K562 (cell line): ENCODE measurements around the gene RALGAPB. TPM values are rescaled to one million over a fixed set of nuclear protein-coding genes. Genes with fewer than 3 reads are reported as not detected.

Experiments
- ATAC-seq: fragments of 200-7000 bp; cut with Tn5 transposase; 3 replicates; pipeline ENCODE4 v1.9.1; 2020; ENCODE audit warnings: moderate library complexity
- BruUV-seq: library from RNA; stranded (reverse); fragments of 400-500 nt; replicated peaks from 2 replicates; lab custom pipeline; 2021; lab: Mats Ljungman, UMichigan
- CTCF ChIA-PET: fragments of 300-600 bp; formaldehyde crosslinking; extraction: SDS; loops from one replicate; lab custom pipeline; 2021; ENCODE audit warnings: low intra/inter-chr PET ratio; lab: Yijun Ruan, JAX
- POLR2A ChIA-PET: fragments of 300-600, 350-650 bp; sonication (Branson Sonifier 250); formaldehyde crosslinking; extraction: SDS; loops from one replicate; lab custom pipeline; 2021; ENCODE audit warnings: antibody characterized with exemption, inconsistent platforms; lab: Yijun Ruan, JAX
- DNase-seq, 4 experiments: peaks; one replicate each; pipeline versions ENCODE4 v3.0.0 to v3.0.0-alpha.2; 2011 to 2018; ENCODE audit warnings: low spot score in 3 of 4, mixed read lengths in 3 of 4; ENCODE audit errors: extremely low read depth in 1 of 4
- FAIRE-seq: peaks from 2 replicates; lab custom pipeline; 2011; peaks lifted over from hg19 to GRCh38; lab: Jason Lieb, UNC
- H2AFZ ChIP-seq: 2 replicates; pipeline ENCODE4 v1.6.0; 2011; ENCODE audit warnings: low read depth, low read length, control low read depth, inconsistent platforms
- H3K27ac ChIP-seq: fragments of 200-600 bp; 3 replicates; pipeline ENCODE4 v1.8.0; 2011; ENCODE audit warnings: low read depth, mild to moderate bottlenecking, control low read depth, inconsistent platforms, low read length, moderate library complexity, mixed read lengths; ENCODE audit errors: extremely low read depth
- H3K27me3 ChIP-seq, 2 experiments: fragments of 300-600 bp in 1 of 2; 2 replicates in 1 of 2; 3 replicates in 1 of 2; pipeline versions ENCODE4 v1.6.0 to v1.8.0; 2011; ENCODE audit warnings: inconsistent platforms in 2 of 2, low read length in 2 of 2, mild to moderate bottlenecking in 1 of 2, mixed read lengths in 1 of 2, moderate library complexity in 1 of 2; ENCODE audit not compliant: control insufficient read depth in 2 of 2, insufficient read depth in 2 of 2
- H3K36me3 ChIP-seq: fragments of 300-600 bp; 3 replicates; pipeline ENCODE4 v1.8.0; 2011; ENCODE audit warnings: mild to moderate bottlenecking, low read length, inconsistent platforms; ENCODE audit not compliant: control insufficient read depth, insufficient read depth
- H3K4me1 ChIP-seq, 2 experiments: fragments of 200-600 bp in 1 of 2; replicated peaks in 1 of 2; 2 replicates in 1 of 2; 3 replicates in 1 of 2; pipeline versions ENCODE4 v1.5.1 to v1.8.0; 2011; ENCODE audit warnings: inconsistent platforms in 2 of 2, low read length in 2 of 2, mild to moderate bottlenecking in 1 of 2, mixed read lengths in 1 of 2, moderate library complexity in 1 of 2; ENCODE audit not compliant: control insufficient read depth in 2 of 2, insufficient read depth in 2 of 2
- H3K4me2 ChIP-seq: 2 replicates; pipeline ENCODE4 v1.6.1; 2011; ENCODE audit warnings: low read length, control low read depth, inconsistent platforms, mixed read lengths; ENCODE audit not compliant: insufficient read depth
- H3K4me3 ChIP-seq: fragments of 200-600 bp; sonication (generic), shearing (Covaris generic); 2 replicates; pipeline ENCODE4 v1.5.1; 2016; ENCODE audit warnings: control low read depth, inconsistent platforms
- H3K79me2 ChIP-seq: fragments of 200-600 bp; 3 replicates; pipeline ENCODE4 v1.8.0; 2011; ENCODE audit warnings: low read length, inconsistent platforms; ENCODE audit not compliant: control insufficient read depth, insufficient read depth
- H3K9ac ChIP-seq, 2 experiments: 2 replicates each; pipeline versions ENCODE4 v1.6.0 to v1.6.1; 2011; ENCODE audit warnings: low read depth in 2 of 2, low read length in 2 of 2, control low read depth in 1 of 2, inconsistent platforms in 1 of 2, mild to moderate bottlenecking in 1 of 2, mixed read lengths in 1 of 2; ENCODE audit not compliant: insufficient read depth in 1 of 2
- H3K9me1 ChIP-seq: one replicate; pipeline ENCODE4 v1.6.0; 2011; ENCODE audit warnings: inconsistent platforms, mild to moderate bottlenecking, low read length, moderate library complexity; ENCODE audit not compliant: control insufficient read depth, insufficient read depth
- H3K9me3 ChIP-seq: replicated peaks from 2 replicates; pipeline ENCODE4 v1.5.1; 2011; ENCODE audit warnings: low read depth, low read length, inconsistent platforms; ENCODE audit not compliant: control insufficient read depth, insufficient read depth
- H4K20me1 ChIP-seq: replicated peaks from 2 replicates; pipeline ENCODE4 v1.6.1; 2011; ENCODE audit warnings: low read length, inconsistent platforms, mixed read lengths; ENCODE audit not compliant: control insufficient read depth, insufficient read depth
- ARID3A ChIP-seq: IDR thresholded peaks from 2 replicates; pipeline ENCODE4 v1.6.1; 2012; ENCODE audit warnings: low read depth, low read length, improper control_type of control experiment, borderline replicate concordance
- BRD9 ChIP-seq: fragments of 450-650 bp; IDR thresholded peaks from 2 replicates; pipeline ENCODE4 v1.6.1; 2018; ENCODE audit warnings: low read depth; ENCODE audit not compliant: partially characterized antibody
- CC2D1A ChIP-seq: fragments of 450-650 bp; IDR thresholded peaks from 2 replicates; pipeline ENCODE4 v1.6.1; 2017; ENCODE audit warnings: mild to moderate bottlenecking
- CREB5 ChIP-seq: fragments of 250-450 bp; sonication (Bioruptor Pico); IDR thresholded peaks from 2 replicates; pipeline ENCODE4 v1.5.0; 2020; ENCODE audit warnings: mild to moderate bottlenecking
- NFIC ChIP-seq: fragments of 450-650 bp; IDR thresholded peaks from 2 replicates; pipeline ENCODE4 v1.6.1; 2017; ENCODE audit warnings: mild to moderate bottlenecking, inconsistent platforms
- PHF8 ChIP-seq: fragments of 200-600 bp; sonication (generic); IDR thresholded peaks from 2 replicates; pipeline ENCODE4 v1.6.1; 2012; ENCODE audit warnings: mixed run types, mild to moderate bottlenecking, inconsistent platforms, low read length, moderate library complexity, borderline replicate concordance
- RNF219 ChIP-seq: fragments of 250-450 bp; sonication (Bioruptor Pico); IDR thresholded peaks from 2 replicates; pipeline ENCODE4 v1.5.0; 2022; ENCODE audit warnings: mild to moderate bottlenecking
- ZC3H11A ChIP-seq: IDR thresholded peaks from 2 replicates; pipeline ENCODE4 v1.6.1; 2012; ENCODE audit warnings: low read depth, low read length, improper control_type of control experiment
- ZNF609 ChIP-seq: sonication (generic); formaldehyde crosslinking; IDR thresholded peaks from 2 replicates; pipeline ENCODE4 v1.8.1; 2023; ENCODE audit warnings: missing genetic modification reagents, mild to moderate bottlenecking, borderline replicate concordance
- WGBS: fragments of 100-300 bp; shearing (Covaris generic); methylation state at CpG from one replicate; pipeline ENCODE4 v1.1.6; 2016; ENCODE audit warnings: low coverage, mixed read lengths; ENCODE audit not compliant: insufficient coverage; ENCODE audit errors: missing lambda C conversion rate; 5-methylcytosine and 5-hydroxymethylcytosine counted together
- in situ Hi-C: fragments of 300-500 bp; cut with MboI; formaldehyde crosslinking; loops from 4 replicates; pipeline ENCODE4 v1.15.0; 2018; ENCODE audit warnings: inconsistent platforms, mixed read lengths
- intact Hi-C: fragments of 100-400 bp; cut with micrococcal nuclease; formaldehyde crosslinking; loops from 2 replicates; pipeline ENCODE4 v1.14.2; 2022
- polyA plus RNA-seq, 8 experiments: library from polyadenylated mRNA; depleted of rRNA in 4 of 8; stranded (reverse) in 5 of 8; unstranded in 3 of 8; fragments of >200 nt; fragmentation: Nextera tagmentation in 2 of 8; fragmentation: Illumina TruSeq in 1 of 8; extraction: Ambion mirVana in 2 of 8; extraction: Trizol in 1 of 8; gene quantifications; 2 replicates each; pipeline versions ENCODE4 v1.2.1 to v1.2.3, GENCODE V29; 2011 to 2014; ENCODE audit warnings: inconsistent platforms in 1 of 8, missing spikeins in 1 of 8
- total RNA-seq, 7 experiments: library from RNA; depleted of rRNA in 6 of 7; stranded (reverse); fragments of >200 nt in 6 of 7; fragmentation: Illumina TruSeq in 2 of 7; extraction: Trizol in 2 of 7; gene quantifications; 2 replicates each; pipeline versions ENCODE4 v1.2.1 to v1.2.3, GENCODE V29; 2011 to 2021; ENCODE audit warnings: low replicate concordance in 1 of 7

The RALGAPB gene
- total and polyA plus RNA-seq, 9 of the 15 experiments (the other 6 are each of a cell fraction or from before 2014, with no cell fraction given): 4.3 to 25.6 (median 13.6) TPM

GRCh38 chr20:38599410-38599882 lies 126.8 kb downstream of the RALGAPB start:
- 9% methylated on average over 9 of the region's 9 CpGs for WGBS
- Histone ChIP-seq H3K4me1 (peaks cover 3 to 12% of the 10 kb centered on the region in 2 experiments; a peak in 4 of 5 replicates), H3K27ac (no peak overlapping the region), H2AFZ (0 out of 2 replicates have a peak overlapping the region, but pooled peaks have one; percentile 39), H3K4me3 (no peak overlapping the region), H3K27me3 (peaks cover 22 to 28% of the 10 kb centered on the region in 2 experiments), H4K20me1 (no peaks in the 10 kb centered on the region; the same call in 1 of the 2 replicates), H3K9me1 (no peaks in the 10 kb centered on the region), H3K9me3 (no peaks in the 10 kb centered on the region), H3K4me2 (no peak overlapping the region), H3K36me3 (no peaks in the 10 kb centered on the region), H3K9ac (peak overlapping the region in 1 of 2 experiments; percentile 1; a peak in 1 of 4 replicates), H3K79me2 (no peaks in the 10 kb centered on the region)
- no TSS peak for BruUV-seq
- TF ChIP-seq ZC3H11A: no peak
- no peak for TF ChIP-seq CREB5 (CRISPR knock-in tag)
- no peak for TF ChIP-seq ARID3A
- peak; percentile 82 for TF ChIP-seq BRD9
- TF ChIP-seq PHF8: no peak
- TF ChIP-seq ZNF609 (CRISPR knock-in tag): no peak
- no peak for TF ChIP-seq RNF219 (CRISPR knock-in tag)
- no peak for TF ChIP-seq CC2D1A
- peak; percentile 91 for TF ChIP-seq NFIC
- peak; percentile 62 for ATAC-seq
- DNase-seq: peak; percentile 31 to 47 (median 38)
- CTCF ChIA-PET: no interaction called here
- no peak for FAIRE-seq
- in situ Hi-C loops (no loop called here), intact Hi-C loops (no loop called here)
- POLR2A ChIA-PET: interaction anchor here (0.5 kb wide), 1 partner anchor 173 kb away, joined by 3 read pairs; no protein-coding TSS in a partner anchor
